ENCODE measurements around the gene KAT2B. TPM values are rescaled to one million over a fixed set of nuclear protein-coding genes. Genes with fewer than 3 reads are reported as not detected.
A peak's percentile ranks its signal among the peaks of the same experiment; 100 is the strongest.

KAT2B gene
- total RNA-seq, 2 donors from 2014 or later: 2.2 to 4.1 TPM

DNA sequence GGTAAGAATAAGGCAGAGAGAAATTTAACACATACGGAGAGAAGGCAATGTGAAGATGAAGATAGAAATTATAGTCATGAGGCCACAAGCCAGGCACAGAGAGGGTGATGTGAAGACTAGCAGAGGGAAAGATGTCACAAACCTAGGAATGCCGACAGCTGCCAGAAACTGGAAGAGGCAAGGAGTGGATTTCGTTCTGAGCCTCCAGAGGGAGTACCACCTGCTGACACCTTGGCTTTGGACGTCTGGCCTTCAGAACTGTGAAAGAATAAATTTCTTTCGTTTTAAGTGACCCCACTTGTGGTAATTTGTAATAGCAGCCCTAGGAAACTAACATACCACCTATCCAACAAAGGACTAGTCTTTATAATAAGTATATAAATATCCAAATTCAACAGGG is 150.7 kb downstream of the KAT2B start:
- TF ChIP-seq, protein P1, sequence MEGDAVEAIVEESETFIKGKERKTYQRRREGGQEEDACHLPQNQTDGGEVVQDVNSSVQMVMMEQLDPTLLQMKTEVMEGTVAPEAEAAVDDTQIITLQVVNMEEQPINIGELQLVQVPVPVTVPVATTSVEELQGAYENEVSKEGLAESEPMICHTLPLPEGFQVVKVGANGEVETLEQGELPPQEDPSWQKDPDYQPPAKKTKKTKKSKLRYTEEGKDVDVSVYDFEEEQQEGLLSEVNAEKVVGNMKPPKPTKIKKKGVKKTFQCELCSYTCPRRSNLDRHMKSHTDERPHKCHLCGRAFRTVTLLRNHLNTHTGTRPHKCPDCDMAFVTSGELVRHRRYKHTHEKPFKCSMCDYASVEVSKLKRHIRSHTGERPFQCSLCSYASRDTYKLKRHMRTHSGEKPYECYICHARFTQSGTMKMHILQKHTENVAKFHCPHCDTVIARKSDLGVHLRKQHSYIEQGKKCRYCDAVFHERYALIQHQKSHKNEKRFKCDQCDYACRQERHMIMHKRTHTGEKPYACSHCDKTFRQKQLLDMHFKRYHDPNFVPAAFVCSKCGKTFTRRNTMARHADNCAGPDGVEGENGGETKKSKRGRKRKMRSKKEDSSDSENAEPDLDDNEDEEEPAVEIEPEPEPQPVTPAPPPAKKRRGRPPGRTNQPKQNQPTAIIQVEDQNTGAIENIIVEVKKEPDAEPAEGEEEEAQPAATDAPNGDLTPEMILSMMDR (conservative IDR thresholded peaks at IDR 0.05): peak; percentile 63
- Mint-ChIP-seq H3K27me3 (ENCODE audit: insufficient read depth) (no peaks in the 10 kb centered on the region), H3K36me3 (ENCODE audit: low read depth) (no peaks in the 10 kb centered on the region), H3K9me3 (no peaks in the 10 kb centered on the region), H3K27ac (no peak overlapping the region), H3K4me1 (peaks cover 4% of the 10 kb centered on the region), H3K4me3 (no peak overlapping the region)
- Histone ChIP-seq H3K27me3 (ENCODE audit: control insufficient read depth, insufficient read depth, low read length, poor library complexity, severe bottlenecking) (no peaks in the 10 kb centered on the region), H3K27ac (ENCODE audit: low read depth, low read length) (no peak overlapping the region), H3K4me3 (ENCODE audit: low read length) (no peak overlapping the region), H3K36me3 (ENCODE audit: control insufficient read depth, insufficient read depth, low read length) (no peaks in the 10 kb centered on the region), H3K4me1 (ENCODE audit: control insufficient read depth, insufficient read depth, low read length) (no peaks in the 10 kb centered on the region), H3K9ac (ENCODE audit: extremely low read depth, low read length, poor library complexity, severe bottlenecking) (no peak overlapping the region), H3K9me3 (ENCODE audit: control insufficient read depth, low read length) (no peaks in the 10 kb centered on the region)
- 56 to 73% methylated on average over 3 to 5 of the region's 5 CpGs for WGBS, 2 experiments (ENCODE audit: insufficient coverage in 1 of 2, insufficient read length in 1 of 2)
- DNase-seq: peak; percentile 52

DNA sequence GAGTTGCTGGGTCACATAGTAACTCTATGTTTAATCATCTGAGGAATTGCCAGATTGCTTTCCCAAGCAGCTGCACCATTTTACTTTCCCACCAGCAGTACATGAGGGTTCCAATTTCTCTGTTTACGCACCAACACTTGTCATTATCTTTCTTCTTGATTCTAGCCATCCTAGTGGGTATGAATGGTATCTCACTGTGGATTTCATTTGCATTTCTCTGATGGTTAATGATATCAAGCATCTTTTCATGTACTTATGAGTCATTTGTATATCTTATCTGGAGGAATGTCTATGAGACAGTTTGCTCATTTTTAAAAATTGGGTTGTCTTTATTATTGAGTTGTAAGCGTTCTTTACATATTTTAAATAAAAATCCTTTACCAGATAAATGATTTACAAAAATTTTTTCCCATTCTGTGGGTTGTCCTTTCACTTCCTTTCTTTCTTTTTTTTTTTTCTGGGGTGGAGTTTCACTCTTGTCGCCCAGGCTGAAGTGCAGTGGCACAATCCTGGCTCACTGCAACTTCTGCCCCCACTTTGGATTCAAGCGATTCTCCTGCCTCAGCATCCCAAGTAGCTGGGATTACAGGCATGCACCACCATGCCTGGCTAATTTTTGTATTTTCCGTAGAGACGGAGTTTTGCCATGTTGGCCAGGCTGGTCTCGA is 154.7 kb downstream of the KAT2B start:
- Mint-ChIP-seq H3K4me3 (no peak overlapping the region), H3K9me3 (no peaks in the 10 kb centered on the region), H3K27me3 (ENCODE audit: insufficient read depth) (no peaks in the 10 kb centered on the region), H3K27ac (no peak overlapping the region), H3K36me3 (ENCODE audit: low read depth) (no peaks in the 10 kb centered on the region), H3K4me1 (peaks cover 4% of the 10 kb centered on the region)
- TF ChIP-seq, protein P1 (conservative IDR thresholded peaks at IDR 0.05): no peak
- 88 to 100% methylated on average over 2 to 6 of the region's 7 CpGs for WGBS, 2 experiments (ENCODE audit: insufficient coverage in 1 of 2, insufficient read length in 1 of 2)
- Histone ChIP-seq H3K4me3 (ENCODE audit: low read length) (no peak overlapping the region), H3K9me3 (ENCODE audit: control insufficient read depth, low read length) (no peaks in the 10 kb centered on the region), H3K27me3 (ENCODE audit: control insufficient read depth, insufficient read depth, low read length, poor library complexity, severe bottlenecking) (no peaks in the 10 kb centered on the region), H3K9ac (ENCODE audit: extremely low read depth, low read length, poor library complexity, severe bottlenecking) (no peak overlapping the region), H3K27ac (ENCODE audit: low read depth, low read length) (no peak overlapping the region), H3K4me1 (ENCODE audit: control insufficient read depth, insufficient read depth, low read length) (no peaks in the 10 kb centered on the region), H3K36me3 (ENCODE audit: control insufficient read depth, insufficient read depth, low read length) (no peaks in the 10 kb centered on the region)
- DNase-seq: no peak

DNA sequence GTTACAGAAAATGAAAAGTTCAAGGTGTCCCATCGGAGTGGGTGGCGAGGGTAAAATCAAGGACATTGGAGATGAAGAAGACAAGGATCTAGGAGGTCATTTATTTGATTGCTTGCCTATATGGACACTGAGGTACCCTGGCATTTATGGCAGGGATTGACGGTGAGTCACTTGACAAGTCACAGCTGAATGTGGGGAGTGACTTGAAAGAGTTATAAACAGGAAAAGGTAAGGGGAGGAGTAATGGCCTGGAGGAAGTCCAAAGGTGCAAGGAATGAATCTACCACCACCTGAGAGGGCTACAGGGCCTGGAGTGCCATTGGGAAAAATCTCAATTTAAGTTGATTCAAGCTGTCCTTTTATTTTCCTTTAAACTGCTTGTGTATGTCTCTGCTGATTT is 157.5 kb downstream of the KAT2B start:
- Histone ChIP-seq H3K27ac (ENCODE audit: low read depth, low read length) (no peak overlapping the region), H3K36me3 (ENCODE audit: control insufficient read depth, insufficient read depth, low read length) (no peaks in the 10 kb centered on the region), H3K4me1 (ENCODE audit: control insufficient read depth, insufficient read depth, low read length) (no peaks in the 10 kb centered on the region), H3K9me3 (ENCODE audit: control insufficient read depth, low read length) (no peaks in the 10 kb centered on the region), H3K9ac (ENCODE audit: extremely low read depth, low read length, poor library complexity, severe bottlenecking) (no peak overlapping the region), H3K4me3 (ENCODE audit: low read length) (no peak overlapping the region), H3K27me3 (ENCODE audit: control insufficient read depth, insufficient read depth, low read length, poor library complexity, severe bottlenecking) (no peaks in the 10 kb centered on the region)
- H3K27me3 Mint-ChIP-seq (ENCODE audit: insufficient read depth): no peaks in the 10 kb centered on the region
- DNase-seq: no peak
- H3K4me1 Mint-ChIP-seq: no peaks in the 10 kb centered on the region
- H3K4me3 Mint-ChIP-seq: no peak overlapping the region
- H3K27ac Mint-ChIP-seq: no peak overlapping the region
- no peaks in the 10 kb centered on the region for H3K36me3 Mint-ChIP-seq (ENCODE audit: low read depth)
- H3K9me3 Mint-ChIP-seq: no peaks in the 10 kb centered on the region
- WGBS, 2 experiments (ENCODE audit: insufficient coverage in 1 of 2, insufficient read length in 1 of 2): 91 to 100% methylated on average over 3 of the region's 3 CpGs
- TF ChIP-seq, protein P1 (conservative IDR thresholded peaks at IDR 0.05): no peak
